ENCODE results near the gene ZNF785. TPM values are rescaled to one million over a fixed set of nuclear protein-coding genes. Genes with fewer than 3 reads are reported as not detected.

Gene ZNF785
- total and polyA plus RNA-seq, 2 of the 13 experiments (the other 11 are each of a cell fraction or from before 2014, with no cell fraction given): 0.01 TPM; not detected in 1

DNA sequence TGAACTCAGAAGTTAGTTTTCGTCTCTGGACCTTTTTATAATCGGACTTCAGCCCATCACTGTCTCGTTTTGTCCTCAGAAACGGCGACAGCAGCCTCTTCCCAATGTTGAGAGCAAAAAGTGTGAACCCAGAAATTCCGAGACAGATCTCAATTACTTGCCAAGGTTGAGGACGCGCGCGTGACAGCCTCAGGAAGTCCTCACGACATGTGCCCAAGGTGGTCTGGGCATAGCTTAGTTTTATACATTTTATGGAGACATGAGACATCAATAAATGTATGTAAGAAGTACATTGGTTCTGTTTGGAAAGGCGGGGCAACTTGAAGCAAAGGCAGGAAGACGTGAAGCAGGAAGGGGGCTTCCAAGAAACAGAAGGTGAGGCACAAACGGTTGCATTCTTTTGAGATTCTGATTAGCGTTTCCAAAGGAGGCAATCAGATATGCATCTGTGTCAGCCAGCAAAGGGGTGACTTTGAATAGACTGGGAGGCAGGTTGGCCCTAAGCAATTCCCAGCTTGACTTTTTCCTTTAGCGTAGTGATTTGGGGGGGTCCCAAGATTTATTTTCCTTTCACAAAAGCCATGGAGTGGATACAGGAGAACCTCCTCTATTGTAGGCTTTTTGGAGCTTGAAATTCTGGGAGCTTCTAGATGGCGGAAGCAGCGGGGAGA is 50.3 kb downstream of the ZNF785 start (continued):
- TF ChIP-seq, protein P1, sequence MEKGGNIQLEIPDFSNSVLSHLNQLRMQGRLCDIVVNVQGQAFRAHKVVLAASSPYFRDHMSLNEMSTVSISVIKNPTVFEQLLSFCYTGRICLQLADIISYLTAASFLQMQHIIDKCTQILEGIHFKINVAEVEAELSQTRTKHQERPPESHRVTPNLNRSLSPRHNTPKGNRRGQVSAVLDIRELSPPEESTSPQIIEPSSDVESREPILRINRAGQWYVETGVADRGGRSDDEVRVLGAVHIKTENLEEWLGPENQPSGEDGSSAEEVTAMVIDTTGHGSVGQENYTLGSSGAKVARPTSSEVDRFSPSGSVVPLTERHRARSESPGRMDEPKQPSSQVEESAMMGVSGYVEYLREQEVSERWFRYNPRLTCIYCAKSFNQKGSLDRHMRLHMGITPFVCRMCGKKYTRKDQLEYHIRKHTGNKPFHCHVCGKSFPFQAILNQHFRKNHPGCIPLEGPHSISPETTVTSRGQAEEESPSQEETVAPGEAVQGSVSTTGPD (CRISPR knock-in tag; IDR thresholded peaks at IDR 0.05): no peak
- TF ChIP-seq ZNF484 (CRISPR knock-in tag; IDR thresholded peaks at IDR 0.05; ENCODE audit: borderline replicate concordance, low read depth) (no peak), GTF2F1 (IDR thresholded peaks at IDR 0.05; ENCODE audit: low read length) (no peak), ZNF746 (CRISPR knock-in tag; IDR thresholded peaks at IDR 0.05) (no peak), ZNF841 (CRISPR knock-in tag; IDR thresholded peaks at IDR 0.05; ENCODE audit: borderline replicate concordance) (no peak), CENPX (CRISPR knock-in tag; IDR thresholded peaks at IDR 0.05) (no peak), SRSF4 (IDR thresholded peaks at IDR 0.05; ENCODE audit: low read depth, low read length, poor library complexity, severe bottlenecking) (no peak), RBM22 (optimal IDR thresholded peaks at IDR 0.05; ENCODE audit: low read length) (peak; percentile 57), BRCA1 (CRISPR knock-in tag; IDR thresholded peaks at IDR 0.05) (0 out of 2 replicates have a peak, but pooled peaks have one; percentile 2), DNMT1 (CRISPR knock-in tag; IDR thresholded peaks at IDR 0.05) (no peak), ZNF883 (CRISPR knock-in tag; IDR thresholded peaks at IDR 0.05; ENCODE audit: not compliant biosample characterization) (no peak), ZNF614 (CRISPR knock-in tag; IDR thresholded peaks at IDR 0.05; ENCODE audit: borderline replicate concordance) (no peak), THYN1 (CRISPR knock-in tag; IDR thresholded peaks at IDR 0.05; ENCODE audit: borderline replicate concordance, low read depth) (no peak), ZNF251 (CRISPR knock-in tag; IDR thresholded peaks at IDR 0.05) (no peak), ZSCAN20 (CRISPR knock-in tag; IDR thresholded peaks at IDR 0.05; ENCODE audit: borderline replicate concordance) (no peak), NR1H2 (CRISPR knock-in tag; IDR thresholded peaks at IDR 0.05; ENCODE audit: borderline replicate concordance, low read depth) (no peak)
- TF ChIP-seq, protein P2, sequence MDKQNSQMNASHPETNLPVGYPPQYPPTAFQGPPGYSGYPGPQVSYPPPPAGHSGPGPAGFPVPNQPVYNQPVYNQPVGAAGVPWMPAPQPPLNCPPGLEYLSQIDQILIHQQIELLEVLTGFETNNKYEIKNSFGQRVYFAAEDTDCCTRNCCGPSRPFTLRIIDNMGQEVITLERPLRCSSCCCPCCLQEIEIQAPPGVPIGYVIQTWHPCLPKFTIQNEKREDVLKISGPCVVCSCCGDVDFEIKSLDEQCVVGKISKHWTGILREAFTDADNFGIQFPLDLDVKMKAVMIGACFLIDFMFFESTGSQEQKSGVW (CRISPR knock-in tag; IDR thresholded peaks at IDR 0.05; ENCODE audit: borderline replicate concordance): no peak
- TF ChIP-seq, protein P3, sequence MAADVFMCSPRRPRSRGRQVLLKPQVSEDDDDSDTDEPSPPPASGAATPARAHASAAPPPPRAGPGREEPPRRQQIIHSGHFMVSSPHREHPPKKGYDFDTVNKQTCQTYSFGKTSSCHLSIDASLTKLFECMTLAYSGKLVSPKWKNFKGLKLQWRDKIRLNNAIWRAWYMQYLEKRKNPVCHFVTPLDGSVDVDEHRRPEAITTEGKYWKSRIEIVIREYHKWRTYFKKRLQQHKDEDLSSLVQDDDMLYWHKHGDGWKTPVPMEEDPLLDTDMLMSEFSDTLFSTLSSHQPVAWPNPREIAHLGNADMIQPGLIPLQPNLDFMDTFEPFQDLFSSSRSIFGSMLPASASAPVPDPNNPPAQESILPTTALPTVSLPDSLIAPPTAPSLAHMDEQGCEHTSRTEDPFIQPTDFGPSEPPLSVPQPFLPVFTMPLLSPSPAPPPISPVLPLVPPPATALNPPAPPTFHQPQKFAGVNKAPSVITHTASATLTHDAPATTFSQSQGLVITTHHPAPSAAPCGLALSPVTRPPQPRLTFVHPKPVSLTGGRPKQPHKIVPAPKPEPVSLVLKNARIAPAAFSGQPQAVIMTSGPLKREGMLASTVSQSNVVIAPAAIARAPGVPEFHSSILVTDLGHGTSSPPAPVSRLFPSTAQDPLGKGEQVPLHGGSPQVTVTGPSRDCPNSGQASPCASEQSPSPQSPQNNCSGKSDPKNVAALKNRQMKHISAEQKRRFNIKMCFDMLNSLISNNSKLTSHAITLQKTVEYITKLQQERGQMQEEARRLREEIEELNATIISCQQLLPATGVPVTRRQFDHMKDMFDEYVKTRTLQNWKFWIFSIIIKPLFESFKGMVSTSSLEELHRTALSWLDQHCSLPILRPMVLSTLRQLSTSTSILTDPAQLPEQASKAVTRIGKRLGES (CRISPR knock-in tag; IDR thresholded peaks at IDR 0.05; ENCODE audit: borderline replicate concordance): no peak; the same call in 1 of the 2 replicates
- TF ChIP-seq, protein P4, sequence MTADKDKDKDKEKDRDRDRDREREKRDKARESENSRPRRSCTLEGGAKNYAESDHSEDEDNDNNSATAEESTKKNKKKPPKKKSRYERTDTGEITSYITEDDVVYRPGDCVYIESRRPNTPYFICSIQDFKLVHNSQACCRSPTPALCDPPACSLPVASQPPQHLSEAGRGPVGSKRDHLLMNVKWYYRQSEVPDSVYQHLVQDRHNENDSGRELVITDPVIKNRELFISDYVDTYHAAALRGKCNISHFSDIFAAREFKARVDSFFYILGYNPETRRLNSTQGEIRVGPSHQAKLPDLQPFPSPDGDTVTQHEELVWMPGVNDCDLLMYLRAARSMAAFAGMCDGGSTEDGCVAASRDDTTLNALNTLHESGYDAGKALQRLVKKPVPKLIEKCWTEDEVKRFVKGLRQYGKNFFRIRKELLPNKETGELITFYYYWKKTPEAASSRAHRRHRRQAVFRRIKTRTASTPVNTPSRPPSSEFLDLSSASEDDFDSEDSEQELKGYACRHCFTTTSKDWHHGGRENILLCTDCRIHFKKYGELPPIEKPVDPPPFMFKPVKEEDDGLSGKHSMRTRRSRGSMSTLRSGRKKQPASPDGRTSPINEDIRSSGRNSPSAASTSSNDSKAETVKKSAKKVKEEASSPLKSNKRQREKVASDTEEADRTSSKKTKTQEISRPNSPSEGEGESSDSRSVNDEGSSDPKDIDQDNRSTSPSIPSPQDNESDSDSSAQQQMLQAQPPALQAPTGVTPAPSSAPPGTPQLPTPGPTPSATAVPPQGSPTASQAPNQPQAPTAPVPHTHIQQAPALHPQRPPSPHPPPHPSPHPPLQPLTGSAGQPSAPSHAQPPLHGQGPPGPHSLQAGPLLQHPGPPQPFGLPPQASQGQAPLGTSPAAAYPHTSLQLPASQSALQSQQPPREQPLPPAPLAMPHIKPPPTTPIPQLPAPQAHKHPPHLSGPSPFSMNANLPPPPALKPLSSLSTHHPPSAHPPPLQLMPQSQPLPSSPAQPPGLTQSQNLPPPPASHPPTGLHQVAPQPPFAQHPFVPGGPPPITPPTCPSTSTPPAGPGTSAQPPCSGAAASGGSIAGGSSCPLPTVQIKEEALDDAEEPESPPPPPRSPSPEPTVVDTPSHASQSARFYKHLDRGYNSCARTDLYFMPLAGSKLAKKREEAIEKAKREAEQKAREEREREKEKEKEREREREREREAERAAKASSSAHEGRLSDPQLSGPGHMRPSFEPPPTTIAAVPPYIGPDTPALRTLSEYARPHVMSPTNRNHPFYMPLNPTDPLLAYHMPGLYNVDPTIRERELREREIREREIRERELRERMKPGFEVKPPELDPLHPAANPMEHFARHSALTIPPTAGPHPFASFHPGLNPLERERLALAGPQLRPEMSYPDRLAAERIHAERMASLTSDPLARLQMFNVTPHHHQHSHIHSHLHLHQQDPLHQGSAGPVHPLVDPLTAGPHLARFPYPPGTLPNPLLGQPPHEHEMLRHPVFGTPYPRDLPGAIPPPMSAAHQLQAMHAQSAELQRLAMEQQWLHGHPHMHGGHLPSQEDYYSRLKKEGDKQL (CRISPR knock-in tag; IDR thresholded peaks at IDR 0.05; ENCODE audit: low read depth): no peak
